ENCODE results near the gene CDT1.
A peak's percentile ranks its signal among the peaks of the same experiment; 100 is the strongest.
"Not testable (repeated sequence)": the region's sequence is repeated elsewhere in the genome, so short reads cannot be mapped to it uniquely, and the experiment has no call there.

Gene CDT1

DNA sequence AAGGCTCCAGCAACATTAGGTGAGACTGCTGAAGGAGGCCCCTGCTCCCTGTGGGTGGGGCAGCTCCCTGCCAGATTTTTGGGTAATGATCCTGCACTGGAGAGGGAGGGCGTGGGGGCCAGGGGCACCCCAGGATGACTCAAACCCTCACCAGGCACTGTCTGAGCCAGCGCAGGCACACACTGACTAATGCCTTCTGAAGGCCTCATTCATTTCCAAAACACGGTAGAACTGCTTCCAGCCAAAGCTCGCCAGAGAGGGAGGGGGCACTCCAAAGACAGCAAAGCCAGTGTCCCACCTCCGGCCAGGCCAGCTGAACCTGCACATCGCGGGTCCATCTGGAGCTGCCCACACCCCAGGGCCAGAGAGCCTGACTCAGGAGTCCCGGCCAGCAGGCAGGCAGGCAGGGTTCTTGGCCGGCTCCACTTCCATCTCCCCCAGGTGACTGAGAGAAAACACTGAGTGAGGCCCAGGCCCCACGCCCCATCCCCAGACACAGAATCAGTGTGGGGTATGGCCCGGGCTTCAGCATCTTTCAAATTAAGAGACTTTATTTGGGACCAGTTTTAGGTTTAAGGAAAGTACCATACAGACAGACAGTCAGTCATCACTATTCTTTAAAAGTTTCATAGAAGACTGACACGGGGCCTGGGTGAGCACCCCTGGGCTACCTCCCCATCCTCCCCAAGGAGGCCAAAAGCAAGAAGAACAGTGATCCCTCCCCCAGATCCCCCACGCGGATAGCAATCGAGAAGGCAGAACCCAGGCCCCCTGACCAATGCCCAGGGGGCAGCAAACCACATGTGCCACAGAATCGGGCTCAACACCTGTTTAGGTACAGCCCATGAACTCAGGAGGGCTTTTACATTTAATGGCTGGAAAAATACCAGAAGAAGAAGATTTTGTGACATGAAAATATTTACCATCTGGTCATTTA lies 20.9 kb upstream of the CDT1 start:
- DNase-seq (ENCODE audit: low read depth in 4 of 4, low spot score in 1 of 4): peak in 2 of 4 experiments; percentile 73 to 80

- no peak for DNase-seq (ENCODE audit: low read depth in 4 of 4, low spot score in 1 of 4)
Measured at GRCh38 chr16:88783391-88784073, 20.1 kb upstream of the CDT1 start.

DNA sequence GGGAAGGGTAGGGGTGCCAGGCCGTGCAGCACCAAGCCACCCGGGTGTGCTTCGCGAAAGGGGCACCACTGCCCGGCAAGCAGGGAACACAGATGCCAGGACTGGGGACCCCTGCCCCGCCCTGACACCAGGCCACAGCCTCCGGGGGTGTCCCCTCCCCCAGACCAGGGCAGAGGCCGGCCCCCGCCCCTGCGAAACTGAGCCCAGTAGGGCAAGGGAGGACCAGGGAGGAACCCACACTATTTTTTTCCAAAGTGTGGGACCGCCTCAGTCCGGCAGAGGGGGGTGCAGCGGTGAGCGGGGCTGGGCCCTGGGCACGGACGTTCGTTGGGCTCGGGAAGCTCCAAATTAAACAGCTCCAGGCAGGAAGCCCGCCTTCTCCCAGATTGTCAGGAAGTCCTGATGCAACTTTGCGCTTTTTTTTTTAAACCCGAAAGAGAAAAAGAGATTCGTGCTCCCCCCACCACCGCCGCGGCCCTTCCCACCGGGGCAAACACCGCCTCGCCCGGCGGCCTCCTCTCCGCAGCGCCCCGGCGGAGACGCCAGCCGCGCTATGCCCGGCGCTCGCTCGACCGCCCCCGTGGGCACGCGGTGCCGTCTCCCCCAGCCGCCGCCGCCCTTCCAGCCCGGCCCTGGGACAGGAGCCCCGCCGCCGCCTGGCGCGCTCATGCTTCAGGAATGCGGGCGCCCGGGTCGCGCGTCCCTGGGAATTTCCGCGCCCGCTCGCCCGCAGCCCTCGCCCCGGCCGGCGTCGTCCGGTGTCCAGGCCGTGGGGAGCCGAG lies 19.3 kb upstream of the CDT1 start:
- no peak for DNase-seq (ENCODE audit: low read depth in 4 of 4, low spot score in 1 of 4)

DNA sequence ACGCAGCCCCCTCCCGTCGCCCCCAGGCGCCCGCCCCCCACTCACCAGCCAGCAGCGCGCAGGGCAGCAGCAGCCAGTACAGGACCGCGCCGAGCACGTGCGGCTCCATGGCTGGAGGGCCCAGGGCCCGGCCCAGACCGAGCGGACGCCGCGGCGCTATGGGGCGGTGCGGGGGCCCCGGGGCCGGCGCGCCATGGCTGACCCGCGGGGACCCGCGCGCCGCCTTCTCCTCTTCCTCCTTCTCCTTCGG lies 18.8 kb upstream of the CDT1 start:
- DNase-seq (ENCODE audit: low read depth in 4 of 4, low spot score in 1 of 4): no peak

DNA sequence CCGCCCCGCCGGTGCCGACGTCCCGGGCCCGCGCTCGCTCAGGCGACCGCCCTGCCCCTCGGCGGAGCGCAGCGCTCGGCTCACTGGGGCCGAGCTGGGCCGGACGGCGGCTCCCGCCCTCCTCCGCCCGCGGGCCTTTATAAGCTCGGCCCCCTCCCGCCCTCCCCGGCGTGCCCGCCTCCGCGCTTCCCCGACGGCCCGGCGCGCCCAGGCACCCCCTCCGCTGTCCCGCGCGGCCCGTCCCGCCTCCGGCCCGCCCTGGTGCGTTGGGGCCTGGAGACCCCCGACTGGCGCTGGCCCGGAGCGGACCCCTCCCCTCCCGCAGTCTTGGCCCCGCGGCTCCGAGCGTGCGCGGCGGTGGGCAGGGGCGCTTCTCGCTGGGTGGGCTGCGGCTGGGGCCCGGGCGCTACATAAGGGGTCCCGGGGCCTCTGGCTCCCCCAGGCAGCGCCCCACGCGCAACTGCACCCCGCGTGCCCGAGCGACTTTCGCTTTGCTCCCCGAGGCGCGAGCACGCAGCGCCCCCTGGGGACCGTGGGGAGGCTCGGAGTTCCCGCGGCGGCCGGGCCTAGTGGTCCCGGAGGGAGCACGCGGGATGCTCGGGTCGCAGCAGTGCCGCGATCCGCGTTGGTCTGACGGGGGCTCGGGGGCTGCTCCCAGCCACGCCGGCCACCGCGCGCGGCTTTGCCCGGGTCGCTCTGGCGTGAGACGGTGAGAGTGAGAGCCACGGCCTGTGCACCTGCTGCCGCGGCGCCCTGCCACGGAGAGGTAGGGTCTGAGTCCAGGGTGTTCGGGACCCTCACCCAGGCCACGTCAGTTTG lies 18.3 kb upstream of the CDT1 start, which contains the start of gene PIEZO1:
Gene PIEZO1 (minus strand): TSS at position 115 of the 819 bp plus-strand sequence. CDS start 256 bp downstream, outside the sequence.
- peak in 3 of 4 experiments; percentile 63 to 66 (median 64) for DNase-seq (ENCODE audit: low read depth in 4 of 4, low spot score in 1 of 4)

DNA sequence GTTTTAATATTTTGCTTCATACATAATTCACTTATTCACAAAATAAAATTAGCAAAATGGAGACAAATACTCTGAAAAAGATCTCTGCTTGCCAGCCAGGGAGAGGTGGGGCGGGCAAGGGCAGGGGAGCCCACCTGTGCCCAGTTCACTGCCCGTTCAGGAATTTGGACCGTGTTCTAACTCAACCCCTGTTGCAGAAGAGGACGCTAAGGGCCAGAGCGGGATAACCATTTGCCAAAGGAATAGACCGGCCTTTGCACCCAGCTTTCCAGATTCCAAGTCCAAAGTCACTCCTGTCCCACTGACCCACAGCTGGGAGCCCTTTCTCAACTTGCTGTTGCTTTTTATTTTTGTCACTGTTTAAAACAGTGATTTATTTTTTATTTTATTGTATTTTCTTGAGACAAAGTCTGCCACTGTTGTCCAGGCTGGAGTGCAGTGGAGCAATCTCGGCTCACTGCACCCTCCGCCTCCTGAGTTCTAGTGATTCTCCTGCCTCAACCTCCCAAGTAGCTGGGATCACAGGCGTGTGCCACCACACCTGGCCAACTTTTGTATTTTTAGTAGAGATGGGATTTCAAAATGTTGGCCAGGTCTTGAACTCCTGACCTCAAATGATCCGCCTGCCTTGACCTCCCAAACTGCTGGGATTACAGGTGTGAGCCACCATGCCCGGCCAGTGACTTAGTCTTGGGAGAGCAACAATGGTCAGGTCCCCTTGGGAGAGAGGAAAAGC lies 15.8 kb upstream of the CDT1 start:
- DNase-seq (ENCODE audit: low read depth in 4 of 4, low spot score in 1 of 4): no peak

- not testable (repeated sequence) for DNase-seq (ENCODE audit: low read depth in 4 of 4, low spot score in 1 of 4)
Measured at GRCh38 chr16:88788749-88789148, 14.8 kb upstream of the CDT1 start.

- no peak for DNase-seq (ENCODE audit: low read depth in 4 of 4, low spot score in 1 of 4)
Measured at GRCh38 chr16:88789594-88789993, 14.0 kb upstream of the CDT1 start.

GRCh38 chr16:88790312-88791211 lies 13.0 kb upstream of the CDT1 start:
- DNase-seq (ENCODE audit: low read depth in 4 of 4, low spot score in 1 of 4): no peak

DNA sequence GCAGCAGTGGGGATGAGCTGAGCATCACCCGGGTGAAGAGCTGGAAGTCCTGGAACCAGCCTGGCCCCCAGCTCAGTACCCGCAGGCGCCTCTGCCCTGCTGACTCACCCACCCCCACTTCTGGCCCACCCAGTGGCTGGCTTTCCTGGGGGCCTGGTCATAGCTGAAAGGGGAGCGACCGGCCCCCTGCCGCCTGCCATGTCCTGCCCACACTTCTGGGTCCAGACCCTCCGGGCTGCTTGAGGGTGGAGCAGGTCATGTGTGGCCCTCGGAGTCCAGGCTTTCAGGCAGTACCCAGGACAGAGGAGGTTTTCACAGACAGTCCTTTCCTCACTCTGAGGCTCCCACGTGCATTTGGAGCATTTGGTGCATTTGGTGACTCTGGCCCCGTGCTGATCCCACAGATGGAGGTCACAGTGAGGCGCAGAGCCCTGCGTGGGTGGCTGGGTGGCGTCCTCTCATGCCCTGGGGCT lies 11.5 kb upstream of the CDT1 start:
- DNase-seq (ENCODE audit: low read depth in 4 of 4, low spot score in 1 of 4): no peak

GRCh38 chr16:88792668-88793250 lies 10.8 kb upstream of the CDT1 start:
- no peak for DNase-seq (ENCODE audit: low read depth in 4 of 4, low spot score in 1 of 4)

DNA sequence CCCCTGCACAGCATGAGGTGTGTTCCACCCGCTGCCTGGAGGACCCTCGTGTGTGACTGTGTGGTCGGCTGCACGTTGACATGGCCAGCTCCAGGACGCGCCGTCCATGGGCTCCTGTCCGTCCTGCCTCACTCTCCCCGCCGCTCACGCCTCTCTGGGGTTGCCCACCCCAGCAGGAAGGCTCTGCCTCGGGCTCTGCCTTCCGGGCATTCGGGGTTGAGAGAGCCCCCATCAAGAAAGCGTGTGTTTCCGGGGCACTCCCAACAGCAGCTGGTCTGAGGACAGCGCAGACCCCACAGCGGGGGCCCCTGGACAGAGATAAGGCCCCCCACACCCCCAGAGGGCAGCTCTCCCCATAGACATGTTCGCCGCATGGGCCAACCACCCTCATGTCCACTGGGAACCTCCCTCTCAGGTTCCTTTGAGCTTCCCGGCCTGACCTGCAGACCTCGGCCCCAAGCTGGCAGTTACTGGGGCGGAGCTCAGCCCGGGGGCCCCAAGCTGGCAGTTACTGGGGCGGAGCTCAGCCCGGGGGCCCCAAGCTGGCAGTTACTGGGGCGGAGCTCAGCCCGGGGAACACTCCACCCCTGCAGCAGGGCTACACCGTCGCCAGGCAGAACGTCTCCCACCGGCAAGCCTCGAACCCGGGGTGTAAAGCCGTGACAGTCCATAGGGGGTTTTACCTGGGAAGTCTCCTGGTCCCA lies 10.2 kb upstream of the CDT1 start:
- no peak for DNase-seq (ENCODE audit: low read depth in 4 of 4, low spot score in 1 of 4)

- DNase-seq (ENCODE audit: low read depth in 4 of 4, low spot score in 1 of 4): no peak
Measured at GRCh38 chr16:88796278-88796677, 7.3 kb upstream of the CDT1 start.

GRCh38 chr16:88798073-88798472 lies 5.5 kb upstream of the CDT1 start:
- DNase-seq (ENCODE audit: low read depth in 4 of 4, low spot score in 1 of 4): no peak

DNA sequence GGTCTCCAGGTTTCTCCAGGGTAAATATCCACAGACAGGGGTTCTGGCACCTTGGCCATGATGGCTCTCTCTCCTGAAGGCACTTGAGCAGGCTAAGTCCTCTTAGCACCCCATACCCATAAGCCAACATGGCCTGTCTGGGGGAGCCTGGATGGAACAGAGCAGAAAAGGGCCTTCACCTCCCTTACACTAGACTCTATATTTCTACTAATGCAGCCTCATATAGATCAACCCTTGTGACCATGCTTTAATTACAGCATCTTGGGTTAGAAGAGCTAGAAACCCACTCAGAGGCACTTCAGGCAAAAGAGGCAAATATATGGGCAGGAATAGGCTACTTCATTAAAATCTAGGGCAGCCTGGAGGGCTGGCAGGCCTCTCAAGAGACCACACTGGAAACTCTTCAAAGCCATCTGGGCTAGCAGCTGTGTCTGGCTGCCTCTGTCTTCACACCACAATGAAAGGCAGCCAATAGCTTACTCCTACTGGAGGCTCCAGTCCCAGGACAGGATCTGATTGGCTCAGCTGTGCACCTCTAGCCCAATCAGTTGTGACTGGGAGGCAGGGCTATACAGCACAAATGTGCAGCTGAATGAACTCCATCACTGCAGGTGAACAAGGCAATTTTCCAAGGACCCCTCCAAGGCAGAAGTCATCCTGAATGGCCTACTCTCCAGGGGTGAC lies 4.7 kb upstream of the CDT1 start:
- no peak for DNase-seq (ENCODE audit: low read depth in 4 of 4, low spot score in 1 of 4)

DNA sequence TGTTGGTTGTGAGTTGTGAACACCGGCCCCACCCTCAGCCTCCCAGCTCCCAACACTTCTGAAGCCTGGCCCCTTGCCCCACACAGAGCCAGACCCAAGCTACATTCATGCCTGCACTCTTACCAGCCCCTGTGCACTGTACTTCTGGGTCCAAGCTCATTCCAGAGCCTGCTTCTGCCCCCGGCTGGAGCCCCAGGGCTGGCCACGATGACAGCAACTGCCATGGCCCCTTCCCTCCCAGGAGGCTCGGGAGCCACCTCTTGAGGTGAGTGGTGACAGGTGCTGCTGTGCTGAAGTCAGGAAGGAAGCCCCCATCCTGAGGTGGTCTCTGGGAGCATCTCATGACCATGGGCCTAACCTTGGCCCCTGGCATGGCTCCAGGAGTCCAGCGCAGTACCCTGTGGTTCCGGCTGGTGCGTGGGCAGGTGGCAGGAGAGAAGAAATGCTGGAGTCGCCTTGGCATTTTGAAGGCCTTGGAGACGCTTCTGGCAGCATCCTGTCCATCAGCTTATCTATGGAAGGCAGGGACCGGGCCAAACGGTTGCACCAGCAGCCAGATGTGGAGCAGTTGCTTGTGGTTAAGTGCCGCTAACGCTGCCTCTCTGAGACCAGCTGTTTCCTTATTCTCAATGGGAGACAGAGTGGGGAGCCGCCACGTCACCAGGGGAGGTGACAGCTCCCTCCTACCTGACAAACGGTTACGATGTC lies 3.9 kb upstream of the CDT1 start:
- no peak for DNase-seq (ENCODE audit: low read depth in 4 of 4, low spot score in 1 of 4)

GRCh38 chr16:88800277-88800592 lies 3.4 kb upstream of the CDT1 start:
- no peak for DNase-seq (ENCODE audit: low read depth in 4 of 4, low spot score in 1 of 4)

Data from stimulated activated CD4-positive, alpha-beta T cell treated with anti-CD3 and anti-CD28 coated beads, Interleukin-1b, Interleukin-23, amount 100 ng/mL, for 24 hours (primary cell).